ENCODE measurements around the gene ARID1A. TPM values are rescaled to one million over a fixed set of nuclear protein-coding genes. Genes with fewer than 3 reads are reported as not detected.
A peak's percentile ranks its signal among the peaks of the same experiment; 100 is the strongest.
"Not testable (repeated sequence)": the region's sequence is repeated elsewhere in the genome, so short reads cannot be mapped to it uniquely, and the experiment has no call there.

ARID1A gene
- total RNA-seq, result 10 to 100 TPM; 44.1 to 97.3 (median 78.4) TPM

- Histone ChIP-seq H3K9me3 (no peaks in the 10 kb centered on the region), H3K36me3 (no peaks in the 10 kb centered on the region), H3K27ac (peak within 1 kb of the TSS; percentile 86 to 97 (median 94)), H3K4me3 (replicated peaks in 1 of 3) (peak within 1 kb of the TSS; percentile 56 to 99 (median 68)), H3K27me3 (no peaks in the 10 kb centered on the region), H3K4me1 (peaks cover 49 to 57% of the 10 kb centered on the region in 2 donors)
- DNase-seq, result peak; percentile 94 to 97
- 0% methylated on average over 1 to 28 of the region's 80 CpGs for WGBS, 2 donors
- TF ChIP-seq POLR2A (IDR thresholded peaks at IDR 0.05), result peak; percentile 62 to 87
- no peak for TF ChIP-seq CTCF (IDR thresholded peaks at IDR 0.05)
- intact Hi-C loops (cut with DNase I), result loop anchor here (5.0 kb wide), 1 partner anchor 92 kb away; the partner anchor contains the start of gene PIGV
Measured at GRCh38 chr1:26695356-26696118, at the start of gene ARID1A. Gene ARID1A, plus strand, starts transcription at chr1:26696015. Its CDS starts 389 bp downstream, at chr1:26696404.

- WGBS, 2 donors, result 81% methylated on average over 2 of the region's 2 CpGs
Measured at GRCh38 chr1:26664802-26665201, 31.0 kb upstream of the ARID1A start.

GRCh38 chr1:26666855-26667254 lies 29.0 kb upstream of the ARID1A start:
- Histone ChIP-seq H3K4me1 (no peaks in the 10 kb centered on the region), H3K27me3 (no peaks in the 10 kb centered on the region), H3K9me3 (no peaks in the 10 kb centered on the region), H3K27ac (no peak overlapping the region), H3K4me3 (replicated peaks in 1 of 3) (no peak overlapping the region), H3K36me3 (no peaks in the 10 kb centered on the region)
- TF ChIP-seq CTCF (IDR thresholded peaks at IDR 0.05), result no peak
- no peak for TF ChIP-seq POLR2A (IDR thresholded peaks at IDR 0.05)
- DNase-seq, result no peak
- WGBS, 2 donors, result 94 to 97% methylated on average over 1 of the region's 1 CpG
- intact Hi-C loops (cut with DNase I), result no loop called here

More at GRCh38 chr1:26664802-26665201, 31.0 kb upstream of the ARID1A start:
- no peak for TF ChIP-seq CTCF (IDR thresholded peaks at IDR 0.05)
- TF ChIP-seq POLR2A (IDR thresholded peaks at IDR 0.05), result no peak
- no peak for DNase-seq
- Histone ChIP-seq H3K27ac (no peak overlapping the region), H3K36me3 (no peaks in the 10 kb centered on the region), H3K4me3 (replicated peaks in 1 of 3) (no peak overlapping the region), H3K27me3 (no peaks in the 10 kb centered on the region), H3K9me3 (no peaks in the 10 kb centered on the region), H3K4me1 (no peaks in the 10 kb centered on the region)
- intact Hi-C loops (cut with DNase I), result no loop called here

GRCh38 chr1:26668106-26668786 lies 27.6 kb upstream of the ARID1A start:
- DNase-seq; H3K9me3 ChIP-seq; H3K4me1 ChIP-seq; H3K27me3 ChIP-seq; H3K36me3 ChIP-seq; H3K27ac ChIP-seq; H3K4me3 ChIP-seq (replicated peaks in 1 of 3); intact Hi-C loops (cut with DNase I): not testable (repeated sequence)
- 88 to 91% methylated on average over 4 of the region's 4 CpGs for WGBS, 2 donors

- 1 to 5% methylated on average over 9 of the region's 9 CpGs for WGBS, 2 donors
- H3K4me3 ChIP-seq (replicated peaks in 1 of 3), result no peak overlapping the region
- DNase-seq, result peak; percentile 97 to 99
Measured at GRCh38 chr1:26677306-26678115, 18.3 kb upstream of the ARID1A start.

More at GRCh38 chr1:26677306-26678115, 18.3 kb upstream of the ARID1A start:
- intact Hi-C loops (cut with DNase I), result loop anchor here (5.0 kb wide), 2 partner anchors 75 to 115 kb away; no protein-coding TSS in a partner anchor
- TF ChIP-seq CTCF (IDR thresholded peaks at IDR 0.05) (peak; percentile 43 to 97 (median 85)), POLR2A (IDR thresholded peaks at IDR 0.05) (no peak)
- Histone ChIP-seq H3K9me3 (no peaks in the 10 kb centered on the region), H3K27ac (peak overlapping the region; percentile 26 to 68 (median 56)), H3K4me1 (peaks cover 5 to 16% of the 10 kb centered on the region in 2 donors), H3K36me3 (no peaks in the 10 kb centered on the region), H3K27me3 (no peaks in the 10 kb centered on the region)

Data from thyroid gland (tissue), 4 donors.